22Rv1 (cell line): ENCODE data around the gene SCN1B.
"Not testable (repeated sequence)": the region's sequence is repeated elsewhere in the genome, so short reads cannot be mapped to it uniquely, and the experiment has no call there.

Experiments used
- CTCF ChIP-seq: fragments of 450-650 bp; IDR thresholded peaks from 2 replicates; pipeline ENCODE4 v1.5.1; 2017; ENCODE audit warnings: mild to moderate bottlenecking
- ZFX ChIP-seq: fragments of 450-650 bp; IDR thresholded peaks from 2 replicates; pipeline ENCODE4 v1.6.1; 2017; ENCODE audit warnings: antibody characterized with exemption, borderline replicate concordance

GRCh38 chr19:34998224-34998623, 32.0 kb upstream of the SCN1B start:
- TF ChIP-seq CTCF, ZFX: not testable (repeated sequence)
